Fibroblast of lung (primary cell): ENCODE data around the gene FIBP. TPM values are rescaled to one million over a fixed set of nuclear protein-coding genes. Genes with fewer than 3 reads are reported as not detected.
A peak's percentile ranks its signal among the peaks of the same experiment; 100 is the strongest.

ENCODE experiments used
- DNase-seq, 2 donors: peaks; one replicate each; pipeline versions ENCODE4 v3.0.0 to v3.0.0-alpha.2; 2010; ENCODE audit warnings: low read depth in 2 of 2
- H2AFZ ChIP-seq: 2 replicates; pipeline ENCODE4 v1.5.1; 2012; ENCODE audit warnings: low read length, control low read depth, inconsistent platforms
- H3K27ac ChIP-seq: 2 replicates; pipeline ENCODE4 v1.5.1; 2011; ENCODE audit warnings: low read length, control low read depth; ENCODE audit not compliant: insufficient read depth
- H3K27me3 ChIP-seq: 2 replicates; pipeline ENCODE4 v1.5.1; 2011; ENCODE audit warnings: mild to moderate bottlenecking, low read length; ENCODE audit not compliant: control insufficient read depth, insufficient read depth
- H3K36me3 ChIP-seq: 2 replicates; pipeline ENCODE4 v1.5.1; 2011; ENCODE audit warnings: low read length; ENCODE audit not compliant: control insufficient read depth, insufficient read depth
- H3K4me1 ChIP-seq: 2 replicates; pipeline ENCODE4 v1.5.1; 2011; ENCODE audit warnings: low read length; ENCODE audit not compliant: control insufficient read depth, insufficient read depth; ENCODE audit errors: extremely low read depth
- H3K4me2 ChIP-seq: 2 replicates; pipeline ENCODE4 v1.5.1; 2011; ENCODE audit warnings: low read length, control low read depth; ENCODE audit not compliant: insufficient read depth; ENCODE audit errors: extremely low read depth
- H3K4me3 ChIP-seq, 4 experiments: fragments of 200-600 bp in 1 of 4; sonication (generic) in 1 of 4; replicated peaks in 1 of 4; 2 replicates each; pipeline ENCODE4 v1.5.1; 2011 to 2016; ENCODE audit warnings: low read length in 4 of 4, low read depth in 3 of 4, mild to moderate bottlenecking in 3 of 4, control low read depth in 2 of 4, inconsistent platforms in 1 of 4, mixed read lengths in 1 of 4; ENCODE audit not compliant: insufficient read depth in 1 of 4; ENCODE audit errors: control extremely low read depth in 1 of 4
- H3K79me2 ChIP-seq: 2 replicates; pipeline ENCODE4 v1.5.1; 2012; ENCODE audit warnings: mild to moderate bottlenecking, low read length, inconsistent platforms; ENCODE audit not compliant: control insufficient read depth, insufficient read depth
- H3K9ac ChIP-seq: 2 replicates; pipeline ENCODE4 v1.5.1; 2011; ENCODE audit warnings: mild to moderate bottlenecking, low read length, control low read depth; ENCODE audit not compliant: insufficient read depth
- H3K9me3 ChIP-seq: 2 replicates; pipeline ENCODE4 v1.5.1; 2012; ENCODE audit warnings: low read depth, low read length; ENCODE audit not compliant: control insufficient read depth, insufficient read depth
- H4K20me1 ChIP-seq: 2 replicates; pipeline ENCODE4 v1.5.1; 2011; ENCODE audit warnings: low read length; ENCODE audit not compliant: control insufficient read depth, insufficient read depth; ENCODE audit errors: extremely low read depth
- EZH2 ChIP-seq: IDR thresholded peaks from 2 replicates; pipeline ENCODE4 v1.5.1; 2012; ENCODE audit warnings: low read length, control low read depth, mild to moderate bottlenecking; ENCODE audit errors: missing control alignments
- polyA plus RNA-seq, 2 donors: library from polyadenylated mRNA; depleted of rRNA in 1 of 2; stranded (reverse) in 1 of 2; unstranded in 1 of 2; fragments of >200 nt; gene quantifications; 2 replicates each; pipeline ENCODE4 v1.2.1, GENCODE V29; 2011 to 2012; ENCODE audit warnings: missing spikeins in 1 of 2
- total RNA-seq: library from RNA; depleted of rRNA; stranded (reverse); fragments of >200 nt; gene quantifications from 2 replicates; pipeline ENCODE4 v1.2.1, GENCODE V29; 2014
- TF ChIP-seq, protein P1 (sequence below), 2 donors: IDR thresholded peaks in 1 of 2; conservative IDR thresholded peaks in 1 of 2; 1 replicate in 1 of 2; 2 replicates in 1 of 2; pipeline ENCODE4 v1.5.1; 2011 to 2012; ENCODE audit warnings: low read length in 2 of 2, control low read depth in 1 of 2, inconsistent platforms in 1 of 2, low read depth in 1 of 2, mild to moderate bottlenecking in 1 of 2

Gene FIBP
- total and polyA plus RNA-seq, 2 donors (not counting 1 experiment from before 2014, with no cell fraction given): 81.0 to 168 TPM

GRCh38 chr11:65851083-65851579, 37.1 kb downstream of the FIBP start:
- Histone ChIP-seq H3K4me1 (peaks cover 13% of the 10 kb centered on the region), H3K27me3 (no peaks in the 10 kb centered on the region), H3K79me2 (peaks cover 31% of the 10 kb centered on the region), H2AFZ (no peak overlapping the region), H3K4me2 (no peak overlapping the region), H3K9ac (no peak overlapping the region), H3K27ac (no peak overlapping the region), H3K9me3 (no peaks in the 10 kb centered on the region), H4K20me1 (peaks cover 4% of the 10 kb centered on the region), H3K36me3 (peaks cover 45% of the 10 kb centered on the region), H3K4me3 (no peak overlapping the region)
- no peak for DNase-seq
- no peak for TF ChIP-seq EZH2
- TF ChIP-seq, protein P1, sequence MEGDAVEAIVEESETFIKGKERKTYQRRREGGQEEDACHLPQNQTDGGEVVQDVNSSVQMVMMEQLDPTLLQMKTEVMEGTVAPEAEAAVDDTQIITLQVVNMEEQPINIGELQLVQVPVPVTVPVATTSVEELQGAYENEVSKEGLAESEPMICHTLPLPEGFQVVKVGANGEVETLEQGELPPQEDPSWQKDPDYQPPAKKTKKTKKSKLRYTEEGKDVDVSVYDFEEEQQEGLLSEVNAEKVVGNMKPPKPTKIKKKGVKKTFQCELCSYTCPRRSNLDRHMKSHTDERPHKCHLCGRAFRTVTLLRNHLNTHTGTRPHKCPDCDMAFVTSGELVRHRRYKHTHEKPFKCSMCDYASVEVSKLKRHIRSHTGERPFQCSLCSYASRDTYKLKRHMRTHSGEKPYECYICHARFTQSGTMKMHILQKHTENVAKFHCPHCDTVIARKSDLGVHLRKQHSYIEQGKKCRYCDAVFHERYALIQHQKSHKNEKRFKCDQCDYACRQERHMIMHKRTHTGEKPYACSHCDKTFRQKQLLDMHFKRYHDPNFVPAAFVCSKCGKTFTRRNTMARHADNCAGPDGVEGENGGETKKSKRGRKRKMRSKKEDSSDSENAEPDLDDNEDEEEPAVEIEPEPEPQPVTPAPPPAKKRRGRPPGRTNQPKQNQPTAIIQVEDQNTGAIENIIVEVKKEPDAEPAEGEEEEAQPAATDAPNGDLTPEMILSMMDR (conservative IDR thresholded peaks at IDR 0.05 in 1 of 2, IDR thresholded peaks at IDR 0.05 in 1 of 2; ENCODE audit: low read depth in 1 of 2, low read length in 2 of 2): peak; percentile 26 to 61

GRCh38 chr11:65850217-65851082, 37.8 kb downstream of the FIBP start:
- no peak overlapping the region for H3K4me2 ChIP-seq
- peaks cover 39% of the 10 kb centered on the region for H3K36me3 ChIP-seq
- H3K4me3 ChIP-seq: no peak overlapping the region
- no peaks in the 10 kb centered on the region for H3K9me3 ChIP-seq
- no peak overlapping the region for H3K9ac ChIP-seq
- no peak overlapping the region for H2AFZ ChIP-seq
- TF ChIP-seq EZH2: no peak
- TF ChIP-seq, protein P1 (conservative IDR thresholded peaks at IDR 0.05 in 1 of 2, IDR thresholded peaks at IDR 0.05 in 1 of 2; ENCODE audit: low read depth in 1 of 2, low read length in 2 of 2): no peak
- DNase-seq: no peak
- H3K27me3 ChIP-seq: no peaks in the 10 kb centered on the region
- H3K79me2 ChIP-seq: peaks cover 25% of the 10 kb centered on the region
- H4K20me1 ChIP-seq: peaks cover 1% of the 10 kb centered on the region
- peaks cover 6% of the 10 kb centered on the region for H3K4me1 ChIP-seq
- no peak overlapping the region for H3K27ac ChIP-seq

DNA sequence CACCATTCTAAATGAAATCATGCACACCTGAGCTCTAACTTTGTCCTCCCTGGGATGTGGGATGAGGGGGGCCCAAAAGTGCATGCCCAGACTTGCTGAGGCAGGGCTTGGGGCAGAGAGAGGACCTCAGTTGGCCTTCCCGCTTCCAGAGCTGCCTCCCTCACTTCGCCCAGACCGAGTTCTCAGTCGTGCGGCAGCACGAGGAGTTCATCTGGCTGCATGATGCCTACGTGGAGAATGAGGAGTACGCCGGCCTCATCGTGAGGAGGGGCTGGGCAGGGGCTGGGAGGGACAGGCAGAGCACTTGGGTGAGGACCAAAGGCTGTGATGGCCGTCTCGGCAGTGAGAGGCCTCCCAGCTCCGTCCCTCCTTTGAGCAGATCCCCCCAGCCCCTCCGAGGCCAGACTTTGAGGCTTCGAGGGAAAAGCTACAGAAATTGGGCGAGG, 38.5 kb downstream of the FIBP start:
- DNase-seq: no peak
- TF ChIP-seq, protein P1 (conservative IDR thresholded peaks at IDR 0.05 in 1 of 2, IDR thresholded peaks at IDR 0.05 in 1 of 2; ENCODE audit: low read depth in 1 of 2, low read length in 2 of 2): no peak
- TF ChIP-seq EZH2: no peak
- H3K36me3 ChIP-seq: peaks cover 33% of the 10 kb centered on the region
- peaks cover 3% of the 10 kb centered on the region for H3K4me1 ChIP-seq
- H2AFZ ChIP-seq: no peak overlapping the region
- no peak overlapping the region for H3K27ac ChIP-seq
- no peak overlapping the region for H3K4me3 ChIP-seq
- no peak overlapping the region for H3K9ac ChIP-seq
- no peaks in the 10 kb centered on the region for H3K27me3 ChIP-seq
- H4K20me1 ChIP-seq: peaks cover 1% of the 10 kb centered on the region
- H3K4me2 ChIP-seq: no peak overlapping the region
- H3K79me2 ChIP-seq: peaks cover 18% of the 10 kb centered on the region
- H3K9me3 ChIP-seq: no peaks in the 10 kb centered on the region
